ENCODE data around the gene DSCAML1.
A peak's percentile ranks its signal among the peaks of the same experiment; 100 is the strongest.

The DSCAML1 gene

GRCh38 chr11:117428186-117428855 is 368.7 kb downstream of the DSCAML1 start:
- no peak for DNase-seq (ENCODE audit: extremely low read depth, low read depth)
- TF ChIP-seq, protein P1, sequence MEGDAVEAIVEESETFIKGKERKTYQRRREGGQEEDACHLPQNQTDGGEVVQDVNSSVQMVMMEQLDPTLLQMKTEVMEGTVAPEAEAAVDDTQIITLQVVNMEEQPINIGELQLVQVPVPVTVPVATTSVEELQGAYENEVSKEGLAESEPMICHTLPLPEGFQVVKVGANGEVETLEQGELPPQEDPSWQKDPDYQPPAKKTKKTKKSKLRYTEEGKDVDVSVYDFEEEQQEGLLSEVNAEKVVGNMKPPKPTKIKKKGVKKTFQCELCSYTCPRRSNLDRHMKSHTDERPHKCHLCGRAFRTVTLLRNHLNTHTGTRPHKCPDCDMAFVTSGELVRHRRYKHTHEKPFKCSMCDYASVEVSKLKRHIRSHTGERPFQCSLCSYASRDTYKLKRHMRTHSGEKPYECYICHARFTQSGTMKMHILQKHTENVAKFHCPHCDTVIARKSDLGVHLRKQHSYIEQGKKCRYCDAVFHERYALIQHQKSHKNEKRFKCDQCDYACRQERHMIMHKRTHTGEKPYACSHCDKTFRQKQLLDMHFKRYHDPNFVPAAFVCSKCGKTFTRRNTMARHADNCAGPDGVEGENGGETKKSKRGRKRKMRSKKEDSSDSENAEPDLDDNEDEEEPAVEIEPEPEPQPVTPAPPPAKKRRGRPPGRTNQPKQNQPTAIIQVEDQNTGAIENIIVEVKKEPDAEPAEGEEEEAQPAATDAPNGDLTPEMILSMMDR (IDR thresholded peaks at IDR 0.05; ENCODE audit: low read depth, low read length): no peak

- no peak for DNase-seq (ENCODE audit: extremely low read depth, low read depth)
Observed at GRCh38 chr11:117427356-117427874, 369.6 kb downstream of the DSCAML1 start.

DNA sequence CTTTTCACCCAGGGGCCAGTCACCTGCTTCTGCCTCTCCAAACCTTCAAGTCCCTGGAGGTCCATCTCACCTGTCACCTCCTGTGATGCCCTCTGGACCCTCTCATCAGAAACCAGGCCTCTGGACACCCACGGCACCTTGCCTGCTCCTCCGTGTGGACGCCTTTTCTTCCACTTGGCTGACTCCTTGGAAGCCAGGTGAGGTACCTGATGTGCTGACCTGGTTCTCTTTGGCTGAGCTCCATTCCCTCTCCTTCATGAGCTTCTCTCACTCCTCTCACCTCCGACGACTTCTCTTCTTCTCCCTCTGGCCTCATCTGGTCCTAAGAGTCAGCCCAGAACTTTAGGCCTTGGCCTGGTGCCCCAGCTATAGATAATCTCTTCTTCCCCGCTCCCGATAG is 370.1 kb downstream of the DSCAML1 start:
- DNase-seq (ENCODE audit: extremely low read depth, low read depth): no peak
- TF ChIP-seq, protein P1 (IDR thresholded peaks at IDR 0.05; ENCODE audit: low read depth, low read length): no peak

More at GRCh38 chr11:117427356-117427874, 369.6 kb downstream of the DSCAML1 start:
- TF ChIP-seq, protein P1 (IDR thresholded peaks at IDR 0.05; ENCODE audit: low read depth, low read length): no peak

DNA sequence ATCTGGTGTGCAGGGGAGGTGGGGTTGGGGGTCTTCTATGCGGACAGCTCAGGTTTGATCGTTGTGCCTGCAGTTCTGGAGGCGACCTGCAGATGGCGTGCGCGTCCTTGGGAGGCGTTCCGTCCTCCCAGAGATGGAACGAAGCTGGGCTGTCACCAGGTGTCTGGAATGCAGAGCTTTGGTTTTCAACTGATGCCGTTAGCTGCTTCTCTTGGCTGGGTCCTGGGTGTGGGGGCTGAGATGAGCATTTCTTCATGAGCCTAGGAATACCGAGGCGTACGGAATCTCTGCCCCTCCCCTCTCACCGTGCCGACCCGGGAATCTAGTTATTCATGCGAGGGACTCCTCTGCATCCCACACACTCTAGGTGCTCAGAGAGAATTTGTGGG is 370.7 kb downstream of the DSCAML1 start:
- TF ChIP-seq, protein P1 (IDR thresholded peaks at IDR 0.05; ENCODE audit: low read depth, low read length): peak; percentile 99
- DNase-seq (ENCODE audit: extremely low read depth, low read depth): peak; percentile 5

GRCh38 chr11:117425679-117426296 is 371.2 kb downstream of the DSCAML1 start:
- TF ChIP-seq, protein P1 (IDR thresholded peaks at IDR 0.05; ENCODE audit: low read depth, low read length): no peak
- no peak for DNase-seq (ENCODE audit: extremely low read depth, low read depth)

DNA sequence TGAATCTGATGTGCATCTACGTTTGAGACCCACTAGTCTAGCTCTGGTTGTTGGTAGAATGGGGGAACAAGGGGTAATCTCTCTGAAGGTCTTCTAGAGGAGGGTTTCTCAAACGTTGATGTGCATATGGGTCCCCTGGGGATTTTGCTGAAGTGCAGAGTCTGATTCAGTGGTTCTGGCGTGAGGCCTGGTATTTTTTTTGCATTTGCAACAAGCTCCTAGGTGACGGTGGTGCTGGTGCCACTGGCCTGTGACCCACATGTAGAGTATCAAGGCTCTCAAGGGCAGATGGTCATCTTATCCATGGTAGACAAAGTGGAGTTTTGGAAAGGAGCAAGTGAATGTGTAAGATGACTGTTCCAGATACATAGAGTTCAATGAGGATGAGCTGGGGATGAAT is 372.2 kb downstream of the DSCAML1 start:
- no peak for DNase-seq (ENCODE audit: extremely low read depth, low read depth)
- TF ChIP-seq, protein P1 (IDR thresholded peaks at IDR 0.05; ENCODE audit: low read depth, low read length): no peak

DNA sequence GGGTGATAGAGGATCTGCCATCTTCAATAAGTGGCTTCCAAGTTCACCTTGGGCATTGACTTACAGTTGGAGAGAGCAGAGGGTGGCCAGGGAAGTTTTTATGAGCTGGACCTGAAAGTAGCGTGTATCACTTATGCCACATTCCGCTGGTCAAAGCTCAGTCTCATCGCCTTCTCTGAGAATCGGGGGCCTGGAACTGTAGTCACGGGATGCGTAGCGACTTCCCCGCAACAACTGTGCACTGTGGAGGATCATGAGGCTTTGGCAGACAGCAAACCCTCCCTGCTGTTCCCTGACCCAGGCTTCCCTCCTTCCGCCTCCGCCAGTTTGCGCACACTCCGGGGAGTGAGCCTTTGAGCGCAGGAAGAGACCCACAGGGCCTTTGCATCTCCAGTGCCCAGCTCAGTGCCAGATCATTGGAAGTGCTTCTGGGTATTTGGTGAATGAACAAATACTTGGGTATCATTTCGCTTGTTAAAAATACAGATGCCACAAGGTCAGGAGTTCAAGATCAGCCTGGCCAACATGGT is 373.9 kb downstream of the DSCAML1 start:
- TF ChIP-seq, protein P1 (IDR thresholded peaks at IDR 0.05; ENCODE audit: low read depth, low read length): no peak
- no peak for DNase-seq (ENCODE audit: extremely low read depth, low read depth)
